GM19035 (cell line): Measurements from ENCODE around the gene PTPRN.
"Not testable (repeated sequence)": the region's sequence is repeated elsewhere in the genome, so short reads cannot be mapped to it uniquely, and the experiment has no call there.

ENCODE experiments used
- ATAC-seq: cut with Tn5 transposase; IDR thresholded peaks from one replicate; pipeline ENCODE4 v1.9.1; 2021; ENCODE audit not compliant: unreplicated experiment

The PTPRN gene

DNA sequence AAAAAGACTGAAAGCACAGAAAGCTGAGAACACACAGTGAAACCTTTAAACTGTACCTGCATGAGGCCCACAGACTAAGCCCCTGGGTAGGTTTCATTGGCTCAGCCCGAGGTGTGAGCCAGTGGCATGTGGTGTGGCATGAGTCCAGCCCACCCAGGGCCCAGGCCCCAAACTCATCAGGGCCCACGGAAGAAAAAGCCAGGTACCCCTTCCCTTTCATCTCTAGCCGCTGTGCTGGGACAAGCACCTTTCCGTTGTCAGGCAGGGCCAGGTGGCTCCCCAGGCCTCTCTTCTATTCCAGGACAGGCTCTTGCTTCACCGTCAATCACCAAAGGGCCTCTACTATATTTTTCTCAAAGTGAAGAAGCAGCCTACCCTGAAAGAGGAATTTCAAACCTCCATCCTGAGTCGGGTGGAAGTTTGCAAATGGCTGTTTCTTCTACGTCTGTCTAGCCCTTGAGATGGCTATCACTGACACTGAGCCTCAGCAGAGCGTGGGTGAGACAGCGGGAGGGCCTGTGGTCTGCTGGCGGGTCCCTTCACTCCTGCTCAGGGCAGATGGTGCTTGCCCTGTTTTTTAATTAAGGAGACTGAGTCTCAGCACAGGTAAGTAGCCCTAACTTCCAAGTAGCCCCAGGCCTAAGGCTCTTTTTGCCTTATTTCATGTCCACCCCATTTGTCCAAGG, 21.5 kb downstream of the PTPRN start:
- no peak for ATAC-seq

DNA sequence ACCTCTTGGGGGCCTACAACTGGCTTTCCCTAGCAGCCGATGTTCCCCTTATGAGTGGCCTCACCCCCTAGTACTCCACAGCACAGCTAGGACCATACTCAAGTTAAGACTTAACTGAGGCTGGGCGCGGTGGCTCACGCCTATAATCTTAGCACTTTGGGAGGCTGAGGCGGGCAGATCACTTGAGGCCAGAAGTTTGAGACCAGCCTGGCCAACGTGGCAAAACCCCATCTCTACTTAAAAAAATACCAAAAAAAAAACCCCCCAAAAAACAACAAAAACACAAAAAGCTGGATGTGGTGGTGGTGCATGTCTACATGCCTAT, 22.1 kb downstream of the PTPRN start:
- not testable (repeated sequence) for ATAC-seq

DNA sequence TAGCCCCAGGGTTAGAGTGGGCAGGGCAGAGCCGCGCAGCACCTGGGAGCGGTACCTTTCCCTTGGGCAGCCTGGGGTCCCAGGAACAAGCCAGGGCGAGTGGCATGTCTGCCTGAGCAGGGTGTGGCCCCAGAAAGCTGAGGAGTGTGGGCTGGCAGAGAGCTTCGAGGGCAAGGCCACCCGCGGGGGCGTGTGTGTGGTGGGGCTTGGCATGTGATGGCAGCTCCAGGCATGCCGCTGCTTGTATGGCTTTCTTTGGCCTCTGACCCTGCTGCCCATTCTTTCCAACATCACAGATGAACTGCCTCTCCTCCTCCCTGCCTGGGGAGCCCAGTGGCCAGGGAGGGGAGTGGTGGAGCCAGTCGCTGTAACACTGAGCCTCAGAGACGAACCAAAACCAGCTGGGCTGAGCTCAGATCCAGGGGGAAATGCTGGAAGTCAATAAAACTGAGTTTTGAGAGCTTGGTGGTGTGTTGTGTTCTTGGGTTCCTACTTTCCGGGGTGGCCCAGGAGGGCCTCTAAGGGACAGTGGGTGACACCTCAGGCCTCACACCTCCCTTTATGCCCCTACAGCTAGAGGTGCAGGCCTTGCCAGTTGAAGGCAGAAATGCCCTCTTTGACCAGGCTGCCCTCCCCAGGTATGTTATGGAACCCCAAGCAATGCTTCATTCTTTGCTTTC, 22.6 kb downstream of the PTPRN start:
- ATAC-seq: no peak

DNA sequence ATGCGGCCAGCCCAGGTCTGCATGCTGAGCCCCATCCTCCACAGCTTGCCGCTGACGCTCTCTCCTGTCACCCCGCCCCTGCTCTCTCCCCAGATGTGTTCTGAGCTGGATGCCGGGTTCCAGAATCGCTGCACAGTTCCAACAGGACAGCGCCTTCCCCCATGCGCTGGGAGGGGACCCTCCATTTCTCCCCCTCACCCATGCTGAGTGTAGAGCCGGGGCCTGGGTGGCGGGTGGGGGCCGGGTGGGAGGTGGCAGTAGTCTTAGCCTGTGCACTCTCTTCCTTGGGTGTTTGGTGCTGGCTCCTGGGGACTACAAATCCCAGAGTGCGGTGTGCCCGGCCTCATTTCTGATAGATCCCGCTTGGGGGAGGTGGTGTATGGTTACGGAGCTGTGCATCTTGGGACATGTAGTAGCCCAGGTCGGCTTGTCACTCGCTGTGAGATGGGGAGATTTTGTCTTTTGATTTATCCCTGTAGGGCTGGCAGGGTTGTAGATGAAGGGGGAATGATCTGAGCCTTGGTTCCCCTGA, 23.2 kb downstream of the PTPRN start:
- ATAC-seq: no peak

DNA sequence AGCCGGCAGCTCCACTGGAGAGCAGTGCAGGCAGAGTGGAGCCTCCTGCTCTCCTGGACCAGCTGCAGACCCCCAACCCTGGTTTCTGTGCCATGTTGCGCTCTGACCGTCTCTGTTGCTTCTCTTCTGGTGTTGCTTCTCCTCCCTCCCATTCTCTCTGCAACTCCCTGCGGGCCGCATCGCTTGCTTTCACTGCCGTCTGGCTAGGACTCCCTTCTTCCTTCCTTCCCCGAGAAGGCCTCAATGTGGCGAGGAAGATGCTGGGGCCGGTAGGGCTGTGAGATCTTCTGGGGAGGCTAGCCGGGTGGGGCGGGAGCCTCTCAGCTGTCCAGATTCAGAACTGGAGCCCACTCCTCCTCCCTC, 23.8 kb downstream of the PTPRN start:
- no peak for ATAC-seq

DNA sequence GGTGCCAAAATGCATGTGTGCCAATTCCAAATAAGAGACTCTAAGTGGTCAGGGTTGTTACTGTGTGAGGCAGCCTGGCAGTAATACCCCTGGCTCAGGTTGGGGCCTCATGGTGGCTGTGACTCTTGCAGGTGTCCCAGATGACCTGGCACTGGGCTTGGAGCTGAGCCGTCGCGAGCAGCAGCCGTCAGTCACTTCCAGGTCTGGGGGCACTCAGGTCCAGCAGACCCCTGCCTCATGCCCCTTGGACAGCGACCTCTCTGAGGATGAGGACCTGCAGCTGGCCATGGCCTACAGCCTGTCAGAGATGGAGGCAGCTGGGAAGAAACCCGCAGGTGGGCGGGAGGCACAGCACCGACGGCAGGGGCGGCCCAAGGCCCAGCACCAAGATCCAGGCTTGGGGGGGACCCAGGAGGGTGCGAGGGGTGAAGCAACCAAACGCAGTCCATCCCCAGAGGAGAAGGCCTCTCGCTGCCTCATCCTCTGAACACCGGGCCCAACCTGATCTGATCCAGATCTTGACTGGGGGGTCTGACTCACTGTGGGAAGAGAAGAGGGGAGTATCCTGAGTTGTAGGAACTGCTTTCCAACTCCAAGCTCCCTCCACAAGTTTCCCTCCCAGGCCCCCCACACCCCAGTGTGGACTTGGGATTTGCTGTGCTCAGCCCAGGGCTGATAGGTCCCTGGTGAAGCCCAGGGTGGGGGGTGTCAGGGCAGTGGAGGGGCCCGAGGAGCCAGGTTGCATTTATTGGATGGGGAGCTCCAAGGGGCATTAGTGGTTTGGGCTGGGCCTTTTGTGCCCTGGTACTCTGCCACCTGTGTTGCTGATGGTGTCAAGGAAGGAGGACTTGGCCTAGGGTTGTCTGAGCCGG, 24.5 kb downstream of the PTPRN start:
- ATAC-seq: no peak

DNA sequence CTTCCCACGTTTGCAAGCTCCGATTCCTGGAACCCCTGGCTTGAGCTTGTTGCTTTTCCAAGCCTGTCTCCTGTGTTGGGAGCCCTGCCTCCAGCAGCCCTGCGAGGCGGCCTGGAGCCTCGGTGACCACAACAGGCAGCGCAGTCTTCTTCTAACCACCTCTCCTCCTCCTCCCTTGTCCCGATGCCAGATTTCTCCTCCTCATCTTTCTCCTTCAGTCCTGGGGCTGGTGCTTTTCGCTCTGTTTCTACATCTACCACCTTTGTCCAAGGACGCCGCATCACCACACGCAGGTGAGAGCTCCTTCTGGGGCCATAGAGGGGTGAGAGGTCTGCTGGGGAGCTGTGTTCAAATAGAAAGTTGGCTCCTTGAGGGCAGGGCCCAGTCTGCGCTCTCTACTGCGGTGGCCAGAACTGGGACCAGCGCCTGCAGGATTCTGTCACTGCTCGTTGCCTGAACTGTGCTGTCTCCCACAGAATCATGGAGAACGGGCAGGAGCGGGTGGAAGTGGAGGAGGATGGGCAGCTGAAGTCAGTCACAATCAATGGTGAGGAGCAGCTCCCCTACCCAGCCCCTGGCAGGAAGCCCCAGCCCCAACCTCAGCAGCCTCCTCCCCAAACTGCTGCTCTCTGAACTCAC, 26.1 kb downstream of the PTPRN start:
- no peak for ATAC-seq

DNA sequence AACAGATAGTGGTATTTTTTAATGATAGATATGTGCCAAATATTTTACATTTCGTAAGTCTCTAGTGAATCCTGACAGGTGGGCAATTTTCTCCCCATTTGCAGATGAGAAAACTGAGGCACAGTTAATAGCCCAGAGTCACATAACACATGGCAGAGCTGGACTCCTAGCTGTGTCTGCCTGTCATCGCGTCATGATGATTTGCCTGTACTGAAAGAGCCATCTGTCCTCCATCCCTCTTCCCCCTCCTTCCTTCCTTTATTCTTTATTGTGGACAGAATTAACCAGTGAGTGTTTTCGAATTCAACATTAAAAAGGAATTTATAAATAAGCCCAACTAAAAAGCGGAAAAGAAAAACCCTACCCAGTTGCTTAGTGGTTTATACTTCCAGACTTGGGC, 26.8 kb downstream of the PTPRN start:
- ATAC-seq: no peak

DNA sequence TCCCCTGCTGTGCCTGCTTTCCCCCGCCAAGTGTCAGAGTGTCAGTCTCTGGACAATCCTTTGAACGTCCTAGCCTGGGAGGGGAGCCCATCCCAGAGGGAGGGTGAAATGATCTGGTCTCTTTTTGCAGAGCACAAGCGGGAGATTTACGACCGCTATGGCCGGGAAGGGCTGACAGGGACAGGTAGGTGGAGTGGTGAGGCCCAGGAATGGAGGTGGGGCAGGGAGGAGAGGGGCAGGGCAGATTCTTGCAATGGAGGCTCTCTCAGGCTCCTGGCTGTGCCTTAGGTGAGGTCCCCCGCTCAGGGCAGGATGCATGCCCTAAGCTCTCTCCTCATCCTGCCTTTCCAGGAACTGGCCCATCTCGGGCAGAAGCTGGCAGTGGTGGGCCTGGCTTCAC, 27.6 kb downstream of the PTPRN start:
- ATAC-seq: no peak

DNA sequence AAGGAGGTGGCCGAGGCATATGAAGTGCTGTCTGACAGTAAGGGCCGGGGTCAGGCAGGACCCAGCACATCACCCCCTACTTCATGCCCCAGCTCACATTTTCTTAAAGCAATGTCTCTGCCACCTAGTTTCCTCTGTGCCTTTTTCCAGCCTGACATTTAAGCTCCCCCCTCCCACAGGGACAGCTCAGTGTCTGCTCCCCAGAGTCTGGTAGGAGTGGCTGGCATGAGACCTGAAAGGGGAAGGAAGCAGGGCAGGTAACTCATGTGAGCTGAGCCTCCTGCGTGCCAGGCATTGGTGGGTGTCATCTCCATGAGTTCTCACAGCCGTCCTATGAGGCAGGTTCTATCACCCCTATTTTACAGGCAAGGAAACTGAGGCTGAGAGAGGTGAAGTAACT, 28.6 kb downstream of the PTPRN start:
- no peak for ATAC-seq

DNA sequence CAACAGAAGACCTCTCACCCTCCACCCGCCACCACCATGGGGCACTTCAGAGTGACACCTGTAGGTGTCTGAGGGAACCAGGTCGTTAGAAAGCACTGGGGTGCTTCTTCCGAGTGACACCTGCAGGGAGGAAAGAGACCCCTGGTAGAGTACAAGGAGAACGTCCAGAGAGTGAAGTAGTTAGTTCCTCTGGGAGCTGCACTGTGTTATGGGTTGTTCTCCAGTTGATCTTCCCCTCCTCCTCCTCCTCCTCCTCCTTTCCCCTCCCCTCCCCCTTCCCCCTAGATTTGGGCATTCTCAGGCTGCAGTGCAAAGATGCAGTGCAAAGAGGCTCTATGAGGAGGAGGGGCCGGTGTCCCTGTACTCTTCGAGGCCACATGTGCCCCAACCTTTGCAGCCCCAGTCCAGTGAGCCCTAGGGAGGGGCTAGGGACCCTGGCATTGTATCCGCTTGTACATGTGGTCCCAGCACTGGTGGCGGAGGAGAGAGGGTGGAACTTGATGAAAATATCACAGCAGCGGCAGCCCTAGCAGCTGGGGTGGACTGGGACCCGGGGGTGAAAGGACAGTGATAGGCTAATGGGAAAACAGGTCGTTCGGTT, 29.2 kb downstream of the PTPRN start:
- no peak for ATAC-seq

DNA sequence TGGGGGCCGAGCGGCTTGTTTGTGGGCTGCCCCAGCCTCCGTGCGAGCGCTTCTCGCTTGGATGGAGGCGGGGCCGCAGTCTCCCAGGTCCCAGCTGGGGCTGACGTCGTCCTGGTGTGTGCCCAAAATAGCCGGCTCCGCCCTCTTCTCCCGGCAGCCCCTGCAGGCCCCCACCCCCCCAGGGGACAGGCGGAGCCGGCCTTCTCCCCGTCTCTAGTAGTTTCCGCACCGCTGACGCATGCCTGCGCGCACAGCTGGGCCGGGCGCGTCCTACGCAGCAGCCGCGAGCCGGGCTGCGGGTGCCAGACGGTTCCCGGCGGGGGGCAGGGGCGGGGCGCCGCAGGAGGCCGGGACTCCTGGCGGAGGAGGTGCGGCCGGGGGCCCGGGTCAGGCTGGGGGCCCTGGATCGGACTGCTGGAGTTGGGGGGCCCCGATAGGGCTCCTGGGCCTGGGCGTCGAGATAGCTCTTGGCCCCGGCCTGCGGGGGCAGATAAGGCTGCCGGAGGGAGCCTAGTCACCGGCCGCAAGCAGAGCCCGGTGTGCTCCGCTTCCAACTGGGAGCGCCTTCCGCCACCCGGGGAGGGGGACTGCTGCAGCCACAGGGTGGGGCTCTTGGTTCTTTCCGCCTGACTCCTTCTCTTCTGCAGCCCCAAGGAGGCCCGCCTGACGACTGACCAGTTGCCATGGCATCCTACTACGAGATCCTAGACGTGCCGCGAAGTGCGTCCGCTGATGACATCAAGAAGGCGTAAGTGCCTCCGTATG, 29.9 kb downstream of the PTPRN start, which contains the start of gene DNAJB2:
TSS of gene DNAJB2 (plus strand) at position 216 of the 765 bp plus-strand sequence. CDS start at position 684, 468 bp downstream.
- ATAC-seq: peak; percentile 83

DNA sequence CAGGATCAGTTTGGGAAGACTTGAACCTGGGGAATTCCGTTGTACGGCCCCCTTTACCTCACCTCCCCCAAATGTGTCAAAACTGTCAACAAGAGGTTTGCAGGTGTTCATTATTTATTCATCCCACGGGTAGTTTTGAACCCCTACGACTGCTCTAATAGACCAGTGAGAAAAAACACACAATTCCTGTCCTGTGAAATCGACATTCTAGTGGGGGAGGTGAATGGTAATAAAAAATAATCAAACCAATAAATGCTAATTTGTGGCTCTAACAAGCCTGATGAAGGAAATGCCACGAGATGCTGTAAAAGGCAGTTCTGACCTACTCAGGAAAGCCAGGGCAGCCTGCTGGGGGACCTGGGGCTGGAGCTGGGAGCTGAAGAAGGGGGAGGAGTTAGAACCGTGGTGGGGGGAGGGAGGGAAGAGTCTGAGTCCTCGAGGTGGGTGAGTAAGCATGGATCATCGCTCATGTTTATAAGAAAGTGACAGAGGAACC, 30.5 kb downstream of the PTPRN start:
- ATAC-seq: no peak

DNA sequence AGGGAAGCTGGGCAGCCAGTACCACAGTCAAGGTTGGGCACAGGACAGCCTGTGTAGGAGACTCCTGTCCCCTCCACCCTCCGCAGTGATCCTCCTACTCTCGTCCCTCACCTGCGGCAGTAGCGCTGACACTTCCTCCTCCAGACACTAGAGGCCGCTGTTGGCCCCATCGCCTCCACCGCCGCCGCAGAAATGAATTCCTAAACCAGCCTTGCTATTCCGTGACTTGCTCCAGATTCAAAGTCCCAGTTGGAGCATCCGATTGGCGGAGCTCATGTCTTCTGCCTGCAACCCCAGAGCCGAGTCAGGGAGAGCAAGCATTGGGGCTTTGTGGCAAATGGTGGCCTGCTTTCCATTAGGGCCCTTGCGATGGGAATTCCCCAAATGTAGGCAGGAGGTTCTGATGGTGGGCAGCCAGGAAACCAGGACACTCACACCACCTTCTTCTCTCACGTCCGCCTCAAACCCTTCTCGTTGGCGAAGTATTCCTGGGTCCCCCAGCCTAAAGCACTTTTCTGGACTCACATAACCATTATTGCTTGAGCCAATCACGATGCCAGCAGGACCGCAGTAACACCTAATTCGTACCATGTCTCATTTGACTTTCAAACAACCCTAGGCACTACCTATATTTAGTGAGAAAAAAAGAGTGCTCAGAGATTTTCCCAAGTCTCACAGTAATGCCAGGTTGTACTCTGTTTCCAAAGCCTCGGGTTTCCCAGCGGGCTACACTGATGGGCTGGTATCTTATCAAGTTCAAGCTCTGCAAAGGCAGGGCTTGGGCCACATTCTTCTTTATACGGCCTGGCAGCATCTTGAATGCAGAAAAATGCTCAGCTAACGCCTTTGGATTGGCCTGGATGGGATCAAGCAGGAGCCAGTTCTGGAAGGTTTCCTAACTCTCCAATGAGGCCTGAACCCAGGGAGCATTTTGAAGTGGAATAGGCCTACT, 31.2 kb downstream of the PTPRN start:
- peak; percentile 24 for ATAC-seq

DNA sequence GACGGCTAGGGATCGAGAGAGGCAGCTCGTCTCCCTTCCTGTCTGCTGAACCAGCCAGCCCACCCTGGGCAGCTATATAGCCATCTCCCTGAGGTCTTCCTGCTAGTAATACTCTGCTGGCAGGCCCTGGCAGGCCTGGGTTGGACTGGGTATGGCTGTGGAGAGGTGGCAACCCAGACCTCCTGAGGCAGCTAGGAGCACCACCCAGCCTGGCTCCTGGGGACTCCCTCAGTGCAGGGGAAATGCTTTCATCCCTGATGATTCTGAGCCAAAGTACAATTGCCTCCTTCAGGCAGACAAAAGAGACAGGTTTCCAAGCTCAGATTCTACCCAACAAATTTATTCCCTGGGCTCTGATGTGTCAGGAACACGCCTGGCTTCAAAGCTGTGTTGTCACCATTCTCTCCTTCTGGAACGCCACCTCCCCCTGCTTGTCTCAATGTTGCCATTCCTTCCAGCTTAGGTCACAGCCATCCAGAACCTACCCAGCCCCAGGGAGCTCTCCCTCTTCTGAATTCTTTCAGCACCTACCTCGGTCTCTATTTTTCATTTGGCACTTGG, 34.8 kb downstream of the PTPRN start:
- ATAC-seq: no peak

DNA sequence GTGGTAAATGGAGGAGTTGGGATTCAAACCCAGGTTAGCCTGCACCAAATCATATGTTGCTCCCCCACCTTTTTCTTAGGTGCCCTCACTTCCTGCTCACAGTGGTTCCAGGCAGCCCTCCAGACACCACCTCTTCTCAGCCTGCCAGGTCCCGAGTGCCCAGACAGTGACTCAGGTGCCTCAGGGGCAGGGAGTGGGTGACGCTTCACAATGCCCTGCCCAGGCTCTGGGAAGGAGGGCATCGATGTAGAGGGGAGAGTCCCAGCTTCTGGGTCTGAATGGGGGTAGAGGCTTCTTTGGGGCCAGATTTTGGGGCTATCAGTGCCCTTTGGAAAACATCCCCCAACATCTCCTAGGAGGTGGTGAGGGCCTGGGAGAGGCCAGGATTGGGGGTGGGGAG, 35.3 kb downstream of the PTPRN start:
- ATAC-seq: no peak

DNA sequence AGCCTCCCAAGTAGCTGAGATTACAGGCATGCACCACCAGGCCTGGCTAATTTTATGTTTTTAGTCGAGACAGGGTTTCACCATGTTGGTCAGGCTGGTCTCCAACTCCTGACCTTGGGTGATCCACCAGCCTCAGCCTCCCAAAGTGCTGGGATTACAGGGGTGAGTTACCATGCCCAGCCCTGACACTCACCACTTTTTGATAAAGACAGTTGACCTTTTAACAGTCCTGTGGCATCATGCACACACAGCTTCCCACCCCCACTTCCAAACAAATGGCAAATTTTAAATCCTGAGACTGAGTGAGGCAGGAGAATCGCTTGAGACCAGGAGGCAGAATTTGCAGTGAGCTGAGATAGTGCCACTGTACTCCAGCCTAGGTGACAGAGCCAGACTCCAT, 36.2 kb downstream of the PTPRN start:
- ATAC-seq: no peak

DNA sequence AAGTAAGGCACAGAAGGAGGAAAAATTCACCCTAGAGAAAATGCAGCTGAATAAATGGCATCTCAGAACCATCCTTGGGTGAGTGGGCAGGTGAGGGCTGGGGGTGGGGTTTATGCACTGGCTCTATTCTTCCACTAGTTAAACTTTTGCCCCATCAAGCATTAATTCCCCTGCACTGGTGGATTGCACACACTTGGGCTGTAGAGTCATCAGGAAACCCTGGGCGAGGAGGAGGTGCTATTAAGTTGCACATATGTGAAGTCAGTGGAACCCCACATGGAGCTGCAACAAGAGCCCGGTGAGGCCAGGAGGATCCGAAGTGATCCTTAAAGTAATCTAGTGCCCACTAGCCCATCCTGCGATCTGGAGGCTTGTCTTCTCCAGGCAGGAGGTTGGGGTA, 36.8 kb downstream of the PTPRN start:
- ATAC-seq: no peak

DNA sequence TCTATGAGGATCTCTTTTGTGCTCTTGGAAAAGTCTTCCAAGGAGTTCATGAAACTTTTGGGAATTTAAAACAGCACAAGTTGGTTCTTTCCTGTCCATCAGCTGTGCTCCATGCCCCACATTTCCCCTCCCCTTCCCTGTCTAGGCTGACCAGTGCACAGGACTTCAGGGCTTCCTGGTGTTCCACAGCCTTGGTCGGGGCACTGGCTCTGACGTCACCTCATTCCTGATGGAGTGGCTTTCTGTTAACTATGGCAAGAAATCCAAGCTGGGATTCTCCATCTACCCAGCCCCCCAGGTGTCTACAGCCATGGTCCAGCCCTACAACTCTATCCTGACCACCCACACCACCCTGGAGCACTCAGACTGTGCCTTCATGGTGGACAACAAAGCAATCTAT, 38.2 kb downstream of the PTPRN start:
- no peak for ATAC-seq
